HepG2 (cell line): ENCODE measurements around the gene OVOL3. TPM values are rescaled to one million over a fixed set of nuclear protein-coding genes. Genes with fewer than 3 reads are reported as not detected.

Experiments used
- ATF7 ChIP-seq, 2 experiments: fragments of 450-650 bp in 1 of 2; sonication (generic) in 1 of 2; formaldehyde crosslinking in 1 of 2; IDR thresholded peaks; 2 replicates each; pipeline versions ENCODE4 v1.4.0 to v1.6.1; 2016 to 2020; ENCODE audit warnings: antibody characterized with exemption in 1 of 2, mild to moderate bottlenecking in 1 of 2, missing genetic modification reagents in 1 of 2
- ETV6 ChIP-seq: sonication (generic); formaldehyde crosslinking; conservative IDR thresholded peaks from 2 replicates; pipeline ENCODE4 v1.4.0; 2020; ENCODE audit warnings: missing genetic modification reagents
- GTF3A ChIP-seq: sonication (generic); formaldehyde crosslinking; conservative IDR thresholded peaks from 2 replicates; pipeline ENCODE4 v1.4.0; 2020; ENCODE audit warnings: mild to moderate bottlenecking, missing genetic modification reagents
- HMGA1 ChIP-seq: sonication (generic); formaldehyde crosslinking; conservative IDR thresholded peaks from 2 replicates; pipeline ENCODE4 v1.4.0; 2020; ENCODE audit warnings: missing genetic modification reagents
- HNRNPUL1 ChIP-seq: fragments of 200-400 bp; formaldehyde crosslinking; IDR thresholded peaks from 2 replicates; pipeline ENCODE4 v1.6.1; 2017; ENCODE audit warnings: low read depth, mild to moderate bottlenecking, low read length, moderate library complexity
- JUND ChIP-seq: sonication (generic); formaldehyde crosslinking; IDR thresholded peaks from 2 replicates; pipeline ENCODE4 v1.8.0; 2022; ENCODE audit warnings: mild to moderate bottlenecking, missing genetic modification reagents
- KAT8 ChIP-seq: IDR thresholded peaks from 2 replicates; pipeline ENCODE4 v1.6.1; 2016; ENCODE audit warnings: missing genetic modification reagents, missing compliant biosample characterization
- KDM6A ChIP-seq: IDR thresholded peaks from 2 replicates; pipeline ENCODE4 v1.6.1; 2016; ENCODE audit warnings: low read depth
- NR2F1 ChIP-seq, 2 experiments: fragments of 450-650 bp in 1 of 2; formaldehyde crosslinking in 1 of 2; IDR thresholded peaks; 2 replicates each; pipeline versions ENCODE4 v1.5.0 to v1.6.1; 2016 to 2020; ENCODE audit warnings: mild to moderate bottlenecking in 1 of 2, missing compliant biosample characterization in 1 of 2, missing genetic modification reagents in 1 of 2, moderate library complexity in 1 of 2
- PAWR ChIP-seq: sonication (generic); formaldehyde crosslinking; IDR thresholded peaks from 2 replicates; pipeline ENCODE4 v1.4.0; 2020; ENCODE audit warnings: missing genetic modification reagents, mild to moderate bottlenecking, borderline replicate concordance
- SSRP1 ChIP-seq: IDR thresholded peaks from 2 replicates; pipeline ENCODE4 v1.6.1; 2016; ENCODE audit warnings: control low read depth
- ZSCAN20 ChIP-seq: sonication (generic); formaldehyde crosslinking; IDR thresholded peaks from 2 replicates; pipeline ENCODE4 v1.4.0; 2020; ENCODE audit warnings: missing genetic modification reagents, mild to moderate bottlenecking, borderline replicate concordance
- ZSCAN31 ChIP-seq: sonication (generic); formaldehyde crosslinking; IDR thresholded peaks from 2 replicates; pipeline ENCODE4 v1.5.0; 2020; ENCODE audit warnings: low read depth, mild to moderate bottlenecking, missing genetic modification reagents
- polyA plus RNA-seq, 8 experiments: library from polyadenylated mRNA; depleted of rRNA in 3 of 8; stranded (reverse) in 7 of 8; unstranded in 1 of 8; fragments of >200 nt; fragmentation: Illumina TruSeq in 4 of 8; extraction: Trizol in 4 of 8; gene quantifications; 2 replicates each; pipeline versions ENCODE4 v1.2.1 to v1.2.3, GENCODE V29; 2011 to 2016; ENCODE audit warnings: low read depth in 4 of 8, missing spikeins in 1 of 8, mixed read lengths in 1 of 8; ENCODE audit not compliant: insufficient read depth in 1 of 8
- total RNA-seq, 5 experiments: library from RNA; depleted of rRNA; stranded (reverse); fragments of >200 nt; fragmentation: Illumina TruSeq; extraction: Trizol; gene quantifications; 2 replicates each; pipeline ENCODE4 v1.2.3, GENCODE V29; 2016; ENCODE audit warnings: low read depth in 1 of 5
- TF ChIP-seq, protein P1 (sequence below): sonication (generic); formaldehyde crosslinking; IDR thresholded peaks from 2 replicates; pipeline ENCODE4 v1.5.1; 2020; ENCODE audit warnings: mild to moderate bottlenecking, missing genetic modification reagents, moderate library complexity
- TF ChIP-seq, protein P2 (sequence below): sonication (generic); formaldehyde crosslinking; IDR thresholded peaks from 2 replicates; pipeline ENCODE4 v1.5.1; 2020; ENCODE audit warnings: missing genetic modification reagents, mild to moderate bottlenecking, borderline replicate concordance
- TF ChIP-seq, protein P3 (sequence below): sonication (generic); formaldehyde crosslinking; IDR thresholded peaks from 2 replicates; pipeline ENCODE4 v1.4.0; 2020; ENCODE audit warnings: missing genetic modification reagents, mild to moderate bottlenecking, borderline replicate concordance
- TF ChIP-seq, protein P4 (sequence below): sonication (generic); formaldehyde crosslinking; IDR thresholded peaks from 2 replicates; pipeline ENCODE4 v1.5.1; 2020; ENCODE audit warnings: missing genetic modification reagents, mild to moderate bottlenecking, borderline replicate concordance
- TF ChIP-seq, protein P5 (sequence below): sonication (generic); formaldehyde crosslinking; conservative IDR thresholded peaks from 2 replicates; pipeline ENCODE4 v1.4.0; 2020; ENCODE audit warnings: missing genetic modification reagents

Gene OVOL3
- total and polyA plus RNA-seq, 2 of the 13 experiments (the other 11 are each of a cell fraction or from before 2014, with no cell fraction given) = not detected

DNA sequence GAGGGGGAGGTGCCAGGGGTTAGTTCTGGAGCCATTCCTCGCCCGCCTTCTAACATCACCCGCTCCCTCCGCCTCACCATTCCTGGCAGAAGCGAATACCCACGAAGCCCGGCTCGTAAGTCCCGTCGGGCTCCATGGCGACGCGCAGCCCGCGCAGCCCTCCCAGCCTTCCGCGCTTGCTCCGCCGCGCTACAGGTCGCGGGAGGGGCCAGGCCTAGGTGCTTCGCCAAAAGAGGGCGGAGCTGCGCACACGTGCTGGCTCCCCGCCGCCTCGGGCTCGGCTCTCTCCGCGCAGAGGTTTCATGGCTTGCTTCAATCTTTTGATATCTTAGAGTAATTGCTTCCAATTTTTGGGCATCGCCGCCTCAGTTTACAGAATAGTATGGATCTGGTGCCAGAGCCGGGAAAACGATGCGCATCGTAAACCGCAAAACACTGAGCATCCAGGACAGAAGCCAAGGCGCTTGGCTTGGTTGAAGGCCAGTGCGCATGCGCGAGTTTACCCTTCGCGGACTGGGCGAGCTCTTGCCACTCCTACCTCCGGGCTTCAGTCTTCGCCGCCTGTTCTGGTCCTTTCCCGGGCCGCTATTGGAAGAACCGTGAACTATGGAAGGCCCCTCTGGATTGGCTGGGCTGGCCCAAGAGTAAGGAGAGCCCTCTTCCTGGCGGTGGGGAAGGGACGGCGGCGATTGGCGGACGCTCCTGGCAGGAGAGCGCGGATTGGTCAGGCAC lies 3.9 kb downstream of the OVOL3 start, which contains the start of gene POLR2I (continued):
- TF ChIP-seq, protein P1, sequence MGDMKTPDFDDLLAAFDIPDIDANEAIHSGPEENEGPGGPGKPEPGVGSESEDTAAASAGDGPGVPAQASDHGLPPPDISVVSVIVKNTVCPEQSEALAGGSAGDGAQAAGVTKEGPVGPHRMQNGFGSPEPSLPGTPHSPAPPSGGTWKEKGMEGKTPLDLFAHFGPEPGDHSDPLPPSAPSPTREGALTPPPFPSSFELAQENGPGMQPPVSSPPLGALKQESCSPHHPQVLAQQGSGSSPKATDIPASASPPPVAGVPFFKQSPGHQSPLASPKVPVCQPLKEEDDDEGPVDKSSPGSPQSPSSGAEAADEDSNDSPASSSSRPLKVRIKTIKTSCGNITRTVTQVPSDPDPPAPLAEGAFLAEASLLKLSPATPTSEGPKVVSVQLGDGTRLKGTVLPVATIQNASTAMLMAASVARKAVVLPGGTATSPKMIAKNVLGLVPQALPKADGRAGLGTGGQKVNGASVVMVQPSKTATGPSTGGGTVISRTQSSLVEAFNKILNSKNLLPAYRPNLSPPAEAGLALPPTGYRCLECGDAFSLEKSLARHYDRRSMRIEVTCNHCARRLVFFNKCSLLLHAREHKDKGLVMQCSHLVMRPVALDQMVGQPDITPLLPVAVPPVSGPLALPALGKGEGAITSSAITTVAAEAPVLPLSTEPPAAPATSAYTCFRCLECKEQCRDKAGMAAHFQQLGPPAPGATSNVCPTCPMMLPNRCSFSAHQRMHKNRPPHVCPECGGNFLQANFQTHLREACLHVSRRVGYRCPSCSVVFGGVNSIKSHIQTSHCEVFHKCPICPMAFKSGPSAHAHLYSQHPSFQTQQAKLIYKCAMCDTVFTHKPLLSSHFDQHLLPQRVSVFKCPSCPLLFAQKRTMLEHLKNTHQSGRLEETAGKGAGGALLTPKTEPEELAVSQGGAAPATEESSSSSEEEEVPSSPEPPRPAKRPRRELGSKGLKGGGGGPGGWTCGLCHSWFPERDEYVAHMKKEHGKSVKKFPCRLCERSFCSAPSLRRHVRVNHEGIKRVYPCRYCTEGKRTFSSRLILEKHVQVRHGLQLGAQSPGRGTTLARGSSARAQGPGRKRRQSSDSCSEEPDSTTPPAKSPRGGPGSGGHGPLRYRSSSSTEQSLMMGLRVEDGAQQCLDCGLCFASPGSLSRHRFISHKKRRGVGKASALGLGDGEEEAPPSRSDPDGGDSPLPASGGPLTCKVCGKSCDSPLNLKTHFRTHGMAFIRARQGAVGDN (CRISPR knock-in tag) = peak; percentile 99
- TF ChIP-seq, protein P2, sequence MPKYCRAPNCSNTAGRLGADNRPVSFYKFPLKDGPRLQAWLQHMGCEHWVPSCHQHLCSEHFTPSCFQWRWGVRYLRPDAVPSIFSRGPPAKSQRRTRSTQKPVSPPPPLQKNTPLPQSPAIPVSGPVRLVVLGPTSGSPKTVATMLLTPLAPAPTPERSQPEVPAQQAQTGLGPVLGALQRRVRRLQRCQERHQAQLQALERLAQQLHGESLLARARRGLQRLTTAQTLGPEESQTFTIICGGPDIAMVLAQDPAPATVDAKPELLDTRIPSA (CRISPR knock-in tag) = no peak
- no peak for TF ChIP-seq KDM6A (CRISPR knock-in tag)
- no peak for TF ChIP-seq HMGA1 (CRISPR knock-in tag)
- no peak for TF ChIP-seq GTF3A (CRISPR knock-in tag)
- TF ChIP-seq, protein P3, sequence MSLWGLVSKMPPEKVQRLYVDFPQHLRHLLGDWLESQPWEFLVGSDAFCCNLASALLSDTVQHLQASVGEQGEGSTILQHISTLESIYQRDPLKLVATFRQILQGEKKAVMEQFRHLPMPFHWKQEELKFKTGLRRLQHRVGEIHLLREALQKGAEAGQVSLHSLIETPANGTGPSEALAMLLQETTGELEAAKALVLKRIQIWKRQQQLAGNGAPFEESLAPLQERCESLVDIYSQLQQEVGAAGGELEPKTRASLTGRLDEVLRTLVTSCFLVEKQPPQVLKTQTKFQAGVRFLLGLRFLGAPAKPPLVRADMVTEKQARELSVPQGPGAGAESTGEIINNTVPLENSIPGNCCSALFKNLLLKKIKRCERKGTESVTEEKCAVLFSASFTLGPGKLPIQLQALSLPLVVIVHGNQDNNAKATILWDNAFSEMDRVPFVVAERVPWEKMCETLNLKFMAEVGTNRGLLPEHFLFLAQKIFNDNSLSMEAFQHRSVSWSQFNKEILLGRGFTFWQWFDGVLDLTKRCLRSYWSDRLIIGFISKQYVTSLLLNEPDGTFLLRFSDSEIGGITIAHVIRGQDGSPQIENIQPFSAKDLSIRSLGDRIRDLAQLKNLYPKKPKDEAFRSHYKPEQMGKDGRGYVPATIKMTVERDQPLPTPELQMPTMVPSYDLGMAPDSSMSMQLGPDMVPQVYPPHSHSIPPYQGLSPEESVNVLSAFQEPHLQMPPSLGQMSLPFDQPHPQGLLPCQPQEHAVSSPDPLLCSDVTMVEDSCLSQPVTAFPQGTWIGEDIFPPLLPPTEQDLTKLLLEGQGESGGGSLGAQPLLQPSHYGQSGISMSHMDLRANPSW = no peak
- TF ChIP-seq ZSCAN31 (CRISPR knock-in tag) = no peak; the same call in 1 of the 2 replicates
- TF ChIP-seq, protein P4, sequence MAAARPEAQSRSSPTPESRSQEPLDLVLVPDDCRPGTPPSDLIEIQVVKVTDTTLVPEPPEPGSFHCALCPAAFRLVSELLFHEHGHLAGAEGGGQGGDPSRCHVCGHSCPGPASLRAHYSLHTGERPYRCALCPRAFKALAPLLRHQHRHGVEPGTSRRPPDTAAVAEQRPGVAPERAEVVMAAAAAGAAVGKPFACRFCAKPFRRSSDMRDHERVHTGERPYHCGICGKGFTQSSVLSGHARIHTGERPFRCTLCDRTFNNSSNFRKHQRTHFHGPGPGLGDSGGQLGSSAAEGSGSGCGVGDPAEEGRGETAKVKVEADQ = peak; percentile 91; the same call in 1 of the 2 replicates
- TF ChIP-seq NR2F1 (CRISPR knock-in tag; IDR thresholded peaks at IDR 0.05) = no peak
- TF ChIP-seq ATF7 (IDR thresholded peaks at IDR 0.05) = no peak
- no peak for TF ChIP-seq ATF7 (CRISPR knock-in tag; IDR thresholded peaks at IDR 0.05)
- peak; percentile 92 for TF ChIP-seq KAT8 (CRISPR knock-in tag)
- peak; percentile 83 for TF ChIP-seq ZSCAN20
- TF ChIP-seq, protein P5, sequence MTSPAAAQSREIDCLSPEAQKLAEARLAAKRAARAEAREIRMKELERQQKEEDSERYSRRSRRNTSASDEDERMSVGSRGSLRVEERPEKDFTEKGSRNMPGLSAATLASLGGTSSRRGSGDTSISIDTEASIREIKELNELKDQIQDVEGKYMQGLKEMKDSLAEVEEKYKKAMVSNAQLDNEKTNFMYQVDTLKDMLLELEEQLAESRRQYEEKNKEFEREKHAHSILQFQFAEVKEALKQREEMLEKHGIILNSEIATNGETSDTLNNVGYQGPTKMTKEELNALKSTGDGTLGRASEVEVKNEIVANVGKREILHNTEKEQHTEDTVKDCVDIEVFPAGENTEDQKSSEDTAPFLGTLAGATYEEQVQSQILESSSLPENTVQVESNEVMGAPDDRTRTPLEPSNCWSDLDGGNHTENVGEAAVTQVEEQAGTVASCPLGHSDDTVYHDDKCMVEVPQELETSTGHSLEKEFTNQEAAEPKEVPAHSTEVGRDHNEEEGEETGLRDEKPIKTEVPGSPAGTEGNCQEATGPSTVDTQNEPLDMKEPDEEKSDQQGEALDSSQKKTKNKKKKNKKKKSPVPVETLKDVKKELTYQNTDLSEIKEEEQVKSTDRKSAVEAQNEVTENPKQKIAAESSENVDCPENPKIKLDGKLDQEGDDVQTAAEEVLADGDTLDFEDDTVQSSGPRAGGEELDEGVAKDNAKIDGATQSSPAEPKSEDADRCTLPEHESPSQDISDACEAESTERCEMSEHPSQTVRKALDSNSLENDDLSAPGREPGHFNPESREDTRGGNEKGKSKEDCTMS (CRISPR knock-in tag) = no peak
- no peak for TF ChIP-seq PAWR (CRISPR knock-in tag)
- no peak for TF ChIP-seq JUND
- no peak for TF ChIP-seq HNRNPUL1
- TF ChIP-seq ETV6 = peak; percentile 89; the same call in 1 of the 2 replicates
- TF ChIP-seq SSRP1 (CRISPR knock-in tag) = no peak
